Measurements from ENCODE around the gene ALDH3A2.

- TF ChIP-seq EZH2phosphoT487 (IDR thresholded peaks at IDR 0.05; ENCODE audit: insufficient read depth, low read depth) (no peak), EZH2 (IDR thresholded peaks at IDR 0.05; ENCODE audit: insufficient read depth, poor library complexity, severe bottlenecking) (no peak)
Observed at GRCh38 chr17:19717031-19717360, 68.4 kb downstream of the ALDH3A2 start.

Measured in GM23248 (cell line).